ENCODE results near the gene MYOF.

Gene MYOF
- 1.6 to 2.0 reads per million in 2 donors for total RNA-seq

- DNase-seq: peak in 4 of 5 experiments; percentile 20 to 85 (median 28)
Observed at GRCh38 chr10:93482145-93482834, at the start of gene MYOF. TSS of gene MYOF (minus strand) at chr10:93482334. CDS start at chr10:93482194, 140 bp downstream.

DNA sequence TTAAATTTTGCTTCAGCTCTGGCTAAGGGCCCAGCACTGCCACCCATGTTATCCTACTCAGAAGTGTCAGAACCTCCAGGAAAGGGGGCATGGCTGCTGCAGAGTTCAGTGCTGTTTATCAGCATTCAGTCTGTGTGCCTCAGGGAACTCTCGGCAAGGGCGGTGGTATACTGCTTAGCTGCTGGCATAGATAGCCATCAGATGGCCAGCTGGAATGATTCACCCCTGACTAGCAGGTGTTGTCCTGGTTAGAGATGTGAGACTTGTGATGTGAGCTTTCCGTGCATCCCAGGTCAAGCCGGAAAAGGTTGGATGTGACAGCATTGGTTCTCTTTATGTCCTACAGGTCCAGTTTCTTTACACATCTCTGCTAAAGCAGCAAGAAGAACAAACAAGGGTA, 36.4 kb upstream of the MYOF start:
- DNase-seq: no peak

- DNase-seq: no peak
Observed at GRCh38 chr10:93516006-93516380, 33.9 kb upstream of the MYOF start.

DNA sequence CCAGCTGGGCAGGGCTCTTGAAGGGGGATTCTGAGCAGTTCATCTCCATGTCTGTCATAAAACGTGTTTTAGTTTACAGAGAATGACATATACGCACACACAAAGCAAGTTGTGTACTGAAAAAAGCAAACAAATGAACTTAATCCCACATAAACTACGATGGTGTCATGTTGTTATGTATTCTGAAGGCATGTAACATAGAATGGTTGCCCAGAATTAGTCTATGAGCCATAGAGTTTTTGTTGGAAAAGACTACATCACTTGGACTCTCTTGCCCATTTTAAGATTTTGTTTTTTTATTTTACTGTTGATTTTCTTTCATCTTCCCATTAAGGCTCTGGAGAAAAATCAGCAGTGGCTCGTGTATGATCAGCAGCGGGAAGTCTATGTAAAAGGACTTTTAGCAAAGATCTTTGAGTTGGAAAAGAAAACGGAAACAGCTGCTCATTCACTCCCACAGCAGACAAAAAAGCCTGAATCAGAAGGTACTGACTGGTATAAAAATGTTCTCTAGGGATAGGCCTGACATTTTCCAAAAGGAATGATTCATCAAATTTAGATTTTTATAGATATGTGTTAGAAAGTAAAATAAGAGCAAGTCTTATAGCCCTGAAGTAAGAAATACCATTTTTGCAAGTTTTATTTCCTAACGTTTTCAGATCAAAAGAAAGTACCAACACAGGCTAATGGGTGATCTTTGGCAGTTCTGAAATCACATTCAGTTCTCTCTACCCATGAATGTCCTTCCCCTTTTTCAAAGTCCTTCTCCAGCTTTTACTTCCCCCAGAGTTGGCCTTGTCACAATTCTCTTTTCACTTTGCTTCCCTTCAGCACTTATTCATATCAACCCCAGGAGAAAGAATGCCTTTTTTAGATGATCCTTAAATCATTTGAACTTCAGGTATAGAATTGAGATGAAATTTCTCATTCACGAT, 33.2 kb upstream of the MYOF start:
- DNase-seq: no peak

DNA sequence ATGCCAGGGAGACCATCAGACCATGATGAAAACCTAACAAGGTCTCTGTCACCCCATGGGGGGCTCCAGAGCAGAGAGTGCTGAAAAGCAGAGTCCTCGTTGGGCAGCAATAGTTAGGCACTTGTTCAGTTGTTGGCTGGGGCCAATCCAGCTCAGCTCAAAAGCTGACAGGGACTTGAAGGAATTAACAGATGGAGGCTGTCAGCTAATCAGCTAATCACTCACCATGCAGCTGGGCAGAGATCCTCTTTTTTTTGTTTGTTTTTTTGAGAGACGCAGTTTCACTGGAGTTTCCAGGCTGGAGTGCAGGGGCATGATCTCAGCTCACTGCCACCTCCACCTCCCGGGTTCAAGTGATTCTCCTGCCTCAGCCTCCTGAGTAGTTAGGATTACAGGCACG, 32.4 kb upstream of the MYOF start:
- no peak for DNase-seq

DNA sequence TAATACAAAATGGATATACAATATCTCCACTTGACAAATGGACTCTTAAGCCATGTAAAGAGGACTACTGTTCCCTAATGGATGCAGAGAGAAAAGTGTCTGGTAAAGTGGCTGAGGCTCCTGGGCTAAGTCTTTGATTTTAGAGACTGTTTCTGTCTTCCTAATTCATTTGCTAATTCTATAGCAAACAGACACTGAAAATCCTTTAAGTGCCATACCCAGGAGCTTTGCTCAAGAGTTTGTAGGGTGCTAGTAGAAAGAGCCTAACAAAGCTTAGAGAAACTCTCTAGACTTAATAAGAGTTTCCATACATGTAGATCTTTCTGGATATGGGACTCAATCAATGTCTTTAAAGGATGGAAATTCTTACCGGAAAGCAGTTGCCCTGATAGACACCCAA, 31.0 kb upstream of the MYOF start:
- DNase-seq: no peak

- DNase-seq: peak in 1 of 5 experiments; percentile 45
Observed at GRCh38 chr10:93512565-93512964, 30.4 kb upstream of the MYOF start.

- DNase-seq: peak in 1 of 5 experiments; percentile 74
Observed at GRCh38 chr10:93509816-93510215, 27.7 kb upstream of the MYOF start.

DNA sequence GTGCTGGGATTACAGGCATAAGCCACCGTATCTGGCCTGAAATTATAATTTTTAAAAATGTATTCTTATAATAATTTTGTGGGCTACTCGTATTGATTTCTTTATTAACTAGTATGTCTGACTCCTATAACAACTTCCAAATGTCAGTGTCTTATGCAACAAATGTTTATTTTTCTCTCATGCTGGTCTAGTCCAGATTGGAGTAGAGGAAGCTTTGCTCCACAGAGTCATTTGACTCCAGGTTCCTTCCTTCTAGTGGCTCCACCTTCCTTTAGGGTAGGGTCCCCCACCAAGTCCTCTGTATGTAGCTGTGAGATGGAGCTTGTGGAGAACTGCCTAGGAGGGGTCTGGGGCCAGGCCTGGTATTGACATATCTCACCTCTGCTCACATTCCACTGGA, 22.9 kb upstream of the MYOF start:
- DNase-seq: no peak

- peak in 1 of 5 experiments; percentile 89 for DNase-seq
Observed at GRCh38 chr10:93503075-93503474, 20.9 kb upstream of the MYOF start.

DNA sequence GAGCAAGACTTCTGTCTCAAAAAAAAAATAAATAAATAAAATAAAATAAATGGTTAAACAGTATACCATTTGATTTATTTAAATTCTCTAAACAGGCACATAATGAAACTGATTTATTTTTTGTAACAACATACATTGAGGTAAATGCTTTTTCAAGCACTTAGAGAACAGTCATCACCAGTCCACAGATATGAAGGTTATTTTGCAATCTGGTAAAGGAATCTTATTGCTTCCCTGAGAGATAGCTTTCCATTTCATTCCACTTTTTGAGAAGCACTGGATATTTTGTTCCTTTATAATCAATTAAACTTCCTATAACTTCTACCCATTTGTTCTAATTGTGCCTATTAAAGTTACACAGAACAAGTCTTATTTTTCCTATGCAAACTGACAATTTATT, 19.5 kb upstream of the MYOF start:
- DNase-seq: no peak

DNA sequence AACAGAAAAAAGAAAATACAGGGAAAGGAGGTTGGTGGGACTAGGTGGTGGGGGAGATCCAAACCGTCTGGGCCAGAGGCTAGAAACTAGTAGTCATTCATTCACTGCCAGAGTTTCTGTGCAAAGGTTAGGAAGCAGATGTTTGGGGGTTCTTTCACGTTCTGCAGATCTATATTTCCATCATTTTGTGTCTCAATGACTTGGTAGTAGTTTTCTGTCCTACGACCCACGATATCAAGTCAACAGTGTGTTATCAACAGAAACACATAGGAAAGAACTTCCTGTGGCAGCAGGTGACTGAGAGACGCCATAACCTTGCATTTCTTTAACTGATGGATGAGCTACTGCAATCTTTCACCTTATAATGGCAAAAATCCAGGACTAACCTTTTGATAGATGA, 16.0 kb upstream of the MYOF start:
- DNase-seq: peak in 1 of 5 experiments; percentile 63

DNA sequence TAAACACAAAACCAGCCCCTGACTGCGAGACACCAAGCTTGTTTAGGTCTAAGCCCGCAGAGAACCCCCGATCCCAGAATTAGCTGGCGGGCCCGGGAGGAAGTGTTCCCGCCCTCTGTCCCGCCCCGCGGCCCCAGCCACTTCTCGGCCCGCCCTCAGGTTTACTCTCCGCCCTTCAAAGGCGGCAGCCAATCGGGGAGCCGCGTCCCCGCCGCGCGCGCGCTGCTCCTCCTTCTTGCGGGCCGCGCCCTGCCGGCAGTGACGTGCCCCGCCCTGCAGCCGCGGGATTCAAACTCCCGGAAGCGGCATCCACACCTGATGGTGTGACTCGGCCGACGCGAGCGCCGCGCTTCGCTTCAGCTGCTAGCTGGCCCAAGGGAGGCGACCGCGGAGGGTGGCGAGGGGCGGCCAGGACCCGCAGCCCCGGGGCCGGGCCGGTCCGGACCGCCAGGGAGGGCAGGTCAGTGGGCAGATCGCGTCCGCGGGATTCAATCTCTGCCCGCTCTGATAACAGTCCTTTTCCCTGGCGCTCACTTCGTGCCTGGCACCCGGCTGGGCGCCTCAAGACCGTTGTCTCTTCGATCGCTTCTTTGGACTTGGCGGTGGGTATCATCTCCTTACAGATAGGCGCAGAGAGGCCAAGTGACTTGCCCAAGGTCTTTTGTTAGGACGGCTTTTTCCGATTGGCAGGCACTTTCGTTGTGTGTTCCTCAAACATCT, 14.3 kb upstream of the MYOF start, which contains the start of gene CEP55:
CEP55 (plus strand) TSS at position 291 of the 720 bp plus-strand sequence. CDS start 3,440 bp downstream, outside the sequence.
- peak; percentile 92 to 98 (median 92) for DNase-seq

- peak in 1 of 5 experiments; percentile 31 for DNase-seq
Observed at GRCh38 chr10:93495654-93496321, 13.7 kb upstream of the MYOF start.

- no peak for DNase-seq
Observed at GRCh38 chr10:93494494-93494893, 12.4 kb upstream of the MYOF start.

DNA sequence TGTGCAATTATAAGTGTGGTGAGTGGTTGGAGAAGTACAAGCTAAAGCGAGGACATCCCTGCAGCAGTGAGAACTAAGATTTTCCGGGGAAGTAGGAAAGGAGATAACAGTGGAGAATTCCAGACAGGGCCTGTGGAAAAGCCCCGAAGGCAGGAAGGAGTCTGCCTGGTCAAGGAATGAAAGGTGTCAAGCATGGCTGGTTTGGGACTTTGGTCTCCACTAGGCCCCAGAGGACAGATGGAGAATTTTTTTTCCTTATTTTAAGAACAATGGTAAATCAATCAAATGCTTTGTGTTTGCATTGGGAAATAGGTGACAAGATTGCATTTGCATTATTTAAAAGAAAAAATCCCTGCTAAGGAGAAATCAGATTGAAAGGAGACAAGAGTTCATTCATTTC, 11.0 kb upstream of the MYOF start:
- no peak for DNase-seq

GRCh38 chr10:93491602-93492121, 9.5 kb upstream of the MYOF start:
- peak in 1 of 5 experiments; percentile 70 for DNase-seq

DNA sequence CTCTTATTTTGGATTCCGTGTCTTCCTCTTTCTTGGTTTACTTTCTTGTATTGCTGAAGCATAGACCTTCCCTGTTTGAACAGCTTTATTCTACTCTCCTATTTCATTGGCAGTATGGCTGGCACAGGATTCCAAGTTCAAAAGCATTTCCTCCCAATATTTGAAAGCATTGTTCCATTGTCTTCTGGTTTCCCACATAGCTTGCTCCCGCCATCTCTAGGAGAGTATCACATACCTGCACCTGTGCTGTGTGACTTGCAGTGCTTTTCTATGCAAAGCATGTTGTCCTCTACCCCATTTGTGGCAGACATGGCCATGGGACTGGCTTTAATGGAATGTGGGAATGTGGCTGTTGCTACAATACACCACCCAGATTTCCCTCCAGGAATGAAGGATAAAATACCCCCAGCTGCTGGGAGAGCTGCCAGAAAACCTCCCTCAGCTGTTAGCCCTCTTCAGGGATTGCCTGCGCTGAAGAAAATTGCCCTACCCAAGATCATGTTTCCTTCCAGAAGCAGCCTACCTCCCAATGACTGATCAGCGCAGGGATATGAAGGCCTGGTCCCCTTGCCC, 6.9 kb upstream of the MYOF start:
- no peak for DNase-seq

DNA sequence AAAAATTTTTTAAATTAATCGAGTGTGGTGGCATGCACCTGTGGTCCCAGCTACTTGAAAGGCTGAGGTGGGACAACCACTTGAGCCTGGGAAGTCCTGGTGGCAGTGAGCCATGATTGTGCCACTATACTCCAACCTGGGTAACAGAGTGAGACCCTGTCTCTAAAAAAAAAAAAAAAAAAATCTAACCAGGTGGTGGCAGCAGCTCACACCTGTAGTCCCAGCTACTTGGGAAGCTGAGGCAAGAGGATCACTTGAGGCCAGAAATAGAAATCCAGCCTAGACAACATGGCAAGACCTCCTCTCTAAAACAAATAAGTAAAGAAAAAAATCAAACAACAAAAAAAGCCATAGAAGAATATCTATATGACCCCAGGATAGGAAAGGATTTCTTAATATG, 3.6 kb upstream of the MYOF start:
- peak in 1 of 5 experiments; percentile 41 for DNase-seq

- no peak for DNase-seq
Observed at GRCh38 chr10:93481637-93482144, 443 bp downstream of the MYOF start.

DNA sequence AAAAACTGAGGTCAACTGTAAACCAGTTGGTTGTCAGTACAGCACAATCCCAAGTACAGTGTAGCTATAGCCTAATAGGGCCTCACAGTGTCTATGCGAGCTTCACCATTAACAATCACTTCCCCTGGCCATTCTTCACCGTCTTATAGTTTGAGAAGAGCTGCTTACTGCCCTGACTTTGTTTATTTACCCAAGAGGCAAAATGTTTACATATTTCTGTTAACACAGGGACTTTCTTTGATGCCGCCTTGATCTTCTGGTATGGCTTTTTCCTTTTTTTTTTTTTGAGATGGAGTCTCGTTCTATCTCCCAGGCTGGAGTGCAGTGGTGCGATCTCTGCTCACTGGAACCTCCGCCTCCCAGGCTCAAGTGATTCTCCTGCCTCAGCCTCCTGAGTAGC, 3.3 kb downstream of the MYOF start:
- DNase-seq: no peak

DNA sequence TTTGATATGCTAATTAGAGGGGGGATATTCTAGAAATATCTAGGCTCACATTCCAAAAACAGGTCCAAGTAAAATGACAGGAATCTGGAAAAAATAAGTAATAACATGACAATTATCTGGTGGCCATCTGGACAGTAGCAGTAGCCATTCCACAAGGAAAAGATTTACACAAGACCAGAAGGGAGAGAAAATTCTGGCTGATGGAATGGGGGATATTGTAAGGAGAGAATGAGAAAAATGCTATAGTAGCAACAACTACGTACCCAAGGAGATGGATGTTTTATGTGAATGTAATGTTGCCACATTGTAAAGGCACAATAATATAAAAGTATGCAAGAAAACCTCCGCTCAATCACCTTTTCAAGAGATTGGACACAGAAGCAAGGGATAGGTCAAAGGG, 5.4 kb downstream of the MYOF start:
- no peak for DNase-seq

Measured in T-helper 2 cell (primary cell).